HG02943 (cell line): ENCODE measurements around the gene DBH.

Experiments
- ATAC-seq: cut with Tn5 transposase; IDR thresholded peaks from one replicate; pipeline ENCODE4 v1.9.1; 2021; ENCODE audit warnings: mild to moderate bottlenecking, low read depth, moderate library complexity; ENCODE audit not compliant: unreplicated experiment

Gene DBH

GRCh38 chr9:133641396-133641655 lies 5.2 kb downstream of the DBH start:
- no peak for ATAC-seq

- no peak for ATAC-seq
These were observed 5.9 kb downstream of the DBH start for GRCh38 chr9:133641861-133642595.

- ATAC-seq: no peak
These were observed 6.7 kb downstream of the DBH start for GRCh38 chr9:133642708-133643361.

GRCh38 chr9:133643362-133643755 lies 7.2 kb downstream of the DBH start:
- ATAC-seq: no peak

GRCh38 chr9:133643978-133644760 lies 8.0 kb downstream of the DBH start:
- ATAC-seq: no peak

GRCh38 chr9:133645021-133645765 lies 9.0 kb downstream of the DBH start:
- no peak for ATAC-seq

- ATAC-seq: no peak
These were observed 11.0 kb downstream of the DBH start for GRCh38 chr9:133647148-133647547.

GRCh38 chr9:133647765-133648469 lies 11.8 kb downstream of the DBH start:
- no peak for ATAC-seq

GRCh38 chr9:133649194-133649593 lies 13.0 kb downstream of the DBH start:
- no peak for ATAC-seq

GRCh38 chr9:133650026-133650425 lies 13.9 kb downstream of the DBH start:
- ATAC-seq: no peak

GRCh38 chr9:133653638-133654037 lies 17.5 kb downstream of the DBH start:
- no peak for ATAC-seq

GRCh38 chr9:133654736-133655657 lies 18.8 kb downstream of the DBH start:
- ATAC-seq: no peak

GRCh38 chr9:133655701-133656100 lies 19.5 kb downstream of the DBH start:
- no peak for ATAC-seq

GRCh38 chr9:133656211-133657119 lies 20.3 kb downstream of the DBH start:
- no peak for ATAC-seq

- ATAC-seq: no peak
These were observed 21.0 kb downstream of the DBH start for GRCh38 chr9:133657120-133657661.

- ATAC-seq: no peak
These were observed 22.6 kb downstream of the DBH start for GRCh38 chr9:133658442-133659431.

- no peak for ATAC-seq
These were observed 23.4 kb downstream of the DBH start for GRCh38 chr9:133659516-133659915.
